HFFc6 (cell line): ENCODE measurements around the gene CPNE2. TPM values are rescaled to one million over a fixed set of nuclear protein-coding genes. Genes with fewer than 3 reads are reported as not detected.
A peak's percentile ranks its signal among the peaks of the same experiment; 100 is the strongest.
"Not testable (repeated sequence)": the region's sequence is repeated elsewhere in the genome, so short reads cannot be mapped to it uniquely, and the experiment has no call there.

Source experiments
- DNase-seq: peaks from one replicate; pipeline ENCODE4 v3.0.0-alpha.2; 2018
- H3K27ac Mint-ChIP-seq: 2 replicates; pipeline ENCODE4 v1.8.0; 2020; ENCODE audit warnings: mild to moderate bottlenecking, mixed read lengths
- H3K27me3 Mint-ChIP-seq: 2 replicates; pipeline ENCODE4 v1.8.0; 2021; ENCODE audit warnings: mild to moderate bottlenecking, moderate library complexity, mixed read lengths; ENCODE audit not compliant: insufficient read depth
- H3K36me3 Mint-ChIP-seq: 2 replicates; pipeline ENCODE4 v1.8.0; 2021; ENCODE audit warnings: low read depth, mixed read lengths
- H3K4me1 Mint-ChIP-seq: 2 replicates; pipeline ENCODE4 v1.8.0; 2020; ENCODE audit warnings: low read depth, mixed read lengths
- H3K4me3 Mint-ChIP-seq: 2 replicates; pipeline ENCODE4 v1.8.0; 2020; ENCODE audit warnings: mild to moderate bottlenecking, moderate library complexity, mixed read lengths
- H3K9me3 Mint-ChIP-seq: 2 replicates; pipeline ENCODE4 v1.8.0; 2020; ENCODE audit warnings: mild to moderate bottlenecking, mixed read lengths
- total RNA-seq, 6 experiments: library from RNA; stranded (reverse); fragmentation: NEBNext Ultra II Directional; extraction: Animal tissue kit (Norgen Biotek cat#: 25700); gene quantifications; 2 replicates in 1 of 6; 3 replicates in 5 of 6; pipeline ENCODE4 v1.2.3, GENCODE V29; 2021
- TF ChIP-seq, protein P1 (sequence below): fragments of 200-600 bp; sonication (generic); IDR thresholded peaks from 2 replicates; pipeline ENCODE4 v1.5.0; 2021; ENCODE audit warnings: antibody characterized with exemption, mild to moderate bottlenecking

CPNE2 gene
- total RNA-seq, 6 experiments from 2014 or later, result 13.0 to 29.6 (median 23.3) TPM

DNA sequence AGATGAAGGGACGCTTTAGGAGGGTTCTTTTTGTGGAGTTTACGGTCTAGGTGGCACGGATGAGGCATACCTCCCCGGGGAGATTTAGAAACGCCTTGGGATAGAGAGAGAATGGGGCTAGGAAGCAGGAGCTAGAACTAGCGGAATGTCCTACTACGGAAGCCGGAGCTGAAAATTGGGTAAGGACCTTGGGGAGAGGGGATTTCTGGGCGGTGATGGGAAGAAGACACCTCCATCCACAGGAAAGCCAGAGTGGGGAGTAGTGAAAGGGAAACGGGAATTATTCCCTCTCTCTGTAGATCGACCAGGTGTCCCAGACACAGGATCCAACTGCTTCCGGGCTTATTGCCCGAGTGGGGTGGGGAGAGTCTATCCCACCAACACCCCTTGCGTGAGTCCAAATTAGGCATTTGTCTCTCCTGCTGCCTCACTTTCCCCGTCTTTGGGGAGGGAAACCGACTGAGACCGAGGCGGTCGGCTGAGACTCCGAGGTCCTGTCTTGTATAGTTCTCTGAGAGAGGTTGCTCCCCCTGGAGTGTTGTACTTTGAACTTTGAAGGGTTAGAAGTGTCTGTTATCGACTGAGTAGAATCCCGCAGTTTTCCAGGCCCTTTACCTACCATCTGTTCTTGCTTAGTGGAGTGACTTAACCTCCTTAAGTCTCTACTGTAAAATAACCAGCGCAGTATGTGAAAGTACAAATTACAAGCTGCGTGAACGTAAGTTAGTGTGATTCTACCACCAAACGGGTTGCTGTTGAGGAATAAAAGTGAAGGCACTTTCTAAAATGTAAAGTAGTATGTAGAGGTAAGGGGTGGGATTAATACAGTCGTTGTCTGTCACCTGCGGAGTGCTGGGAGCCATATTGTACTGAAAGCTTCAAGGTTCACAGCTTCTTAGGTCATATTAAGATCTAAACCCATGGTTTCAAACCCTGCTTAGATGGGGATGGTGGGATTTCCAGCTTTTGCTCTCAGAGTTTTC is 94.8 kb downstream of the CPNE2 start:
- Mint-ChIP-seq H3K4me3 (peak overlapping the region; percentile 97), H3K27ac (peak overlapping the region; percentile 93), H3K4me1 (peaks cover 66% of the 10 kb centered on the region), H3K9me3 (no peaks in the 10 kb centered on the region; the same call in 1 of the 2 replicates), H3K36me3 (peaks cover 16% of the 10 kb centered on the region; the same call in 1 of the 2 replicates), H3K27me3 (peaks cover 4% of the 10 kb centered on the region; the same call in 1 of the 2 replicates)
- DNase-seq, result peak; percentile 10
- TF ChIP-seq, protein P1, sequence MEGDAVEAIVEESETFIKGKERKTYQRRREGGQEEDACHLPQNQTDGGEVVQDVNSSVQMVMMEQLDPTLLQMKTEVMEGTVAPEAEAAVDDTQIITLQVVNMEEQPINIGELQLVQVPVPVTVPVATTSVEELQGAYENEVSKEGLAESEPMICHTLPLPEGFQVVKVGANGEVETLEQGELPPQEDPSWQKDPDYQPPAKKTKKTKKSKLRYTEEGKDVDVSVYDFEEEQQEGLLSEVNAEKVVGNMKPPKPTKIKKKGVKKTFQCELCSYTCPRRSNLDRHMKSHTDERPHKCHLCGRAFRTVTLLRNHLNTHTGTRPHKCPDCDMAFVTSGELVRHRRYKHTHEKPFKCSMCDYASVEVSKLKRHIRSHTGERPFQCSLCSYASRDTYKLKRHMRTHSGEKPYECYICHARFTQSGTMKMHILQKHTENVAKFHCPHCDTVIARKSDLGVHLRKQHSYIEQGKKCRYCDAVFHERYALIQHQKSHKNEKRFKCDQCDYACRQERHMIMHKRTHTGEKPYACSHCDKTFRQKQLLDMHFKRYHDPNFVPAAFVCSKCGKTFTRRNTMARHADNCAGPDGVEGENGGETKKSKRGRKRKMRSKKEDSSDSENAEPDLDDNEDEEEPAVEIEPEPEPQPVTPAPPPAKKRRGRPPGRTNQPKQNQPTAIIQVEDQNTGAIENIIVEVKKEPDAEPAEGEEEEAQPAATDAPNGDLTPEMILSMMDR, result no peak

- peaks cover 21% of the 10 kb centered on the region; the same call in 1 of the 2 replicates for H3K36me3 Mint-ChIP-seq
- H3K27me3 Mint-ChIP-seq, H3K9me3 Mint-ChIP-seq, DNase-seq: not testable (repeated sequence)
- H3K4me1 Mint-ChIP-seq, result peaks cover 76% of the 10 kb centered on the region
- peak overlapping the region; percentile 97 for H3K4me3 Mint-ChIP-seq
- H3K27ac Mint-ChIP-seq, result peak overlapping the region; percentile 93
Observed at GRCh38 chr16:57187902-57188710, 95.7 kb downstream of the CPNE2 start.

- H3K27ac Mint-ChIP-seq, result peak overlapping the region; percentile 12; the same call in 1 of the 2 replicates
- peak overlapping the region; percentile 97 for H3K4me3 Mint-ChIP-seq
- TF ChIP-seq, protein P1, result no peak
- no peaks in the 10 kb centered on the region; the same call in 1 of the 2 replicates for H3K9me3 Mint-ChIP-seq
- peaks cover 4% of the 10 kb centered on the region; the same call in 1 of the 2 replicates for H3K27me3 Mint-ChIP-seq
- no peak for DNase-seq
- peaks cover 80% of the 10 kb centered on the region for H3K4me1 Mint-ChIP-seq
- peaks cover 23% of the 10 kb centered on the region; the same call in 1 of the 2 replicates for H3K36me3 Mint-ChIP-seq
Observed at GRCh38 chr16:57188711-57189002, 96.3 kb downstream of the CPNE2 start.

DNA sequence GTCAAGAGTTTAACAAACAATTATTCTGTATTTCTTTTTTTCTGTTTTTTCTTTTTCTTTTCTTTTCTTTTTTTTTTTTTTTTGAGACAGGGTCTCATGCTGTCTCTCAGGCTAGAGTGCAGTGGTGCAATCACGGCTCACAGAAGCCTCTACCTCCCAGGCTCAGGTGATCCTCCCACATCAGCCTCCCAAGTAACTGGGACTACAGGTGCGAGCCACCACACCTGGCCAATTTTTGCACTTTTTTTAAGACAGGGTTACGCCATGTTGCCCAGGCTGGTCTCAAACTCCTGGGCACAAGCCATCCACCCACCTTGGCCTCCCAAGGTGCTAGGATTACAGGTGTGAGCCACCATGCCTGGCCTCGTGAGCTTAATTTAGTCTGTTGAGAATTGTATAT is 97.1 kb downstream of the CPNE2 start:
- peaks cover 80% of the 10 kb centered on the region for H3K4me1 Mint-ChIP-seq
- not testable (repeated sequence) for H3K27ac Mint-ChIP-seq, H3K9me3 Mint-ChIP-seq, DNase-seq, H3K4me3 Mint-ChIP-seq, H3K27me3 Mint-ChIP-seq
- peaks cover 14% of the 10 kb centered on the region; the same call in 1 of the 2 replicates for H3K36me3 Mint-ChIP-seq

DNA sequence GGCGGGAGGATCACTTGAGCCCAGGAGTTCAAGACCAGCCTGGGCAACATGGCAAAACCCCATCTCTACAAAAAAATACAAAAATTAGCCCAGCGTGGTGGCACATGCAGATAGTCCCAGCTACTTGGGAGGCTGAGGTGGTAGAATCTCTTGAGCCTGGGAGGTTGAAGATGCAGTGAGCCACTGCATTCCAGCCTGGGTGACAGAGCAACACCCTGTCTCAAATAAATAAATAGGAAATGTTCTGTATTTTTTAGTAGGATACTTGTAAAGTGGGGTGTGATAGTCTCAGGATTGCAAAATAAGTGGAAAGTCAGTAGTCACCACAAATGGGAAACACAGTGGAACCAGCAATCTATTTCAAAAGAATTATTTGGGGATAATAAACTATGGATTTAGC is 97.8 kb downstream of the CPNE2 start:
- H3K4me1 Mint-ChIP-seq, result peaks cover 80% of the 10 kb centered on the region

More for the DNA sequence above, 97.8 kb downstream of the CPNE2 start:
- Mint-ChIP-seq H3K4me3 (peak overlapping the region; percentile 51; the same call in 1 of the 2 replicates), H3K9me3 (no peaks in the 10 kb centered on the region; the same call in 1 of the 2 replicates), H3K27ac (peak overlapping the region; percentile 55), H3K27me3 (peaks cover 4% of the 10 kb centered on the region; the same call in 1 of the 2 replicates), H3K36me3 (peaks cover 10% of the 10 kb centered on the region; the same call in 1 of the 2 replicates)
- TF ChIP-seq, protein P1, result no peak
- DNase-seq, result no peak
